ENCODE measurements around the gene UBE2J2. TPM values are rescaled to one million over a fixed set of nuclear protein-coding genes. Genes with fewer than 3 reads are reported as not detected.

The UBE2J2 gene
- polyA plus RNA-seq, 1 of the 3 experiments (the other 2 are of a cell fraction), result 47.5 TPM

DNA sequence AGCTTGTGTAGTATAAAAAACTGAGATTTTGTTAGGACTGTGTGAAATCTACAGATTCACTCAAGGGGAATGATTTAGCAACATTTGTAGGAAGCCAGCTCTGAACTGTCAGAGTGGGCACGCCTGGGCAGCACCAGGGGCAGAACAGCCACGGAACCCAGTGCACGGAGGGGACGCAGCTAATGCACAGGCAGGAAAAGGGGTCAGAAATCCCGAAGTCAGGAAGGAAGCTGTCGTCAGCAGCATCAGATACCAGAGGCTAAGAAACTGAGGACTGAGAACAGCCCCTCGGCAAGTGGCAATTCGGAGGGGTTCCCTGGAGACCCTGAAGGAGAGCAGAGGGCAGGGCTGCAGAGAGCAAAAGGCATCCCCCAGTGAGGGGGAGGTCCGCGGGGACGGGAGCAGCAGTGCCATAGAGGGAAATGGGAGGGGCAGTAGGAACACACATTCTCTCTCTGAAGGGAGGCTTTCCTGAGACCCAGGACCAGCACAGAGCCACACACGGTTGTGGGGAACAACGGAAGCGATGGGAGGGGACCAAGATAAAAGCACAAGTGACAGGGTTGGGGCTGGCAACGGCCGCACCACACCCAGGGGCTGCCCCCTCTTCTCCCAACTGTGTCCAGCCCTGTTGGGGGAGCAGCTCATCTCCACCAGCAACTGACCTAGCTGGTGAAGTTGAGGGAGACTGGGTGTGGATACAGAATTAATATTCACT, 12.7 kb downstream of the UBE2J2 start:
- WGBS (ENCODE audit: low lambda C conversion rate), result 88% methylated on average over 13 of the region's 16 CpGs
- Histone ChIP-seq H3K4me3 (ENCODE audit: low read depth in 2 of 2, low read length in 1 of 2) (no peak overlapping the region), H3K9me3 (no peaks in the 10 kb centered on the region), H3K9me2 (no peaks in the 10 kb centered on the region), H3K36me3 (replicated peaks in 1 of 2; ENCODE audit: control insufficient read depth in 1 of 2, insufficient read depth in 2 of 2, low read length in 1 of 2) (peaks cover 19 to 58% of the 10 kb centered on the region in 2 experiments), H3K27me3 (ENCODE audit: insufficient read depth) (no peaks in the 10 kb centered on the region), H3K9ac (no peak overlapping the region), H3K4me2 (no peak overlapping the region), H3K27ac (ENCODE audit: low read depth in 2 of 2, low read length in 1 of 2) (no peak overlapping the region), H3K79me2 (ENCODE audit: insufficient read depth) (peaks cover 44% of the 10 kb centered on the region), H3F3A (replicated peaks; ENCODE audit: insufficient read depth) (peaks cover 14% of the 10 kb centered on the region), H4K20me1 (ENCODE audit: insufficient read depth) (peaks cover 46% of the 10 kb centered on the region), H2AFZ (ENCODE audit: low read depth) (no peak overlapping the region), H3K4me1 (ENCODE audit: control insufficient read depth in 1 of 2, insufficient read depth in 2 of 2, low read depth in 1 of 2, low read length in 1 of 2) (peaks cover 0 to 4% of the 10 kb centered on the region in 2 experiments; a peak in 2 of 4 replicates)
- ChIA-PET CTCF (no interaction called here), POLR2A (no interaction called here)
- TF ChIP-seq FOSL2 (IDR thresholded peaks at IDR 0.05; ENCODE audit: borderline replicate concordance, low read depth) (no peak), SMC3 (IDR thresholded peaks at IDR 0.05; ENCODE audit: low read depth, low read length) (no peak), MEF2A (IDR thresholded peaks at IDR 0.05; ENCODE audit: borderline replicate concordance, low read depth) (no peak), NRF1 (IDR thresholded peaks at IDR 0.05; ENCODE audit: low read depth, low read length) (no peak), FOXJ3 (CRISPR knock-in tag; IDR thresholded peaks at IDR 0.05) (no peak), RXRA (IDR thresholded peaks at IDR 0.05; ENCODE audit: borderline replicate concordance, low read depth) (no peak), RCOR1 (IDR thresholded peaks at IDR 0.05; ENCODE audit: low read length) (no peak), SIN3A (IDR thresholded peaks at IDR 0.05; ENCODE audit: borderline replicate concordance, low read depth, low read length) (no peak), NFIC (IDR thresholded peaks at IDR 0.05; ENCODE audit: borderline replicate concordance) (no peak), MXI1 (IDR thresholded peaks at IDR 0.05; ENCODE audit: low read depth, low read length) (no peak)
- TF ChIP-seq, protein P1, sequence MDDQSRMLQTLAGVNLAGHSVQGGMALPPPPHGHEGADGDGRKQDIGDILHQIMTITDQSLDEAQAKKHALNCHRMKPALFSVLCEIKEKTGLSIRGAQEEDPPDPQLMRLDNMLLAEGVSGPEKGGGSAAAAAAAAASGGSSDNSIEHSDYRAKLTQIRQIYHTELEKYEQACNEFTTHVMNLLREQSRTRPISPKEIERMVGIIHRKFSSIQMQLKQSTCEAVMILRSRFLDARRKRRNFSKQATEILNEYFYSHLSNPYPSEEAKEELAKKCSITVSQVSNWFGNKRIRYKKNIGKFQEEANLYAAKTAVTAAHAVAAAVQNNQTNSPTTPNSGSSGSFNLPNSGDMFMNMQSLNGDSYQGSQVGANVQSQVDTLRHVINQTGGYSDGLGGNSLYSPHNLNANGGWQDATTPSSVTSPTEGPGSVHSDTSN (IDR thresholded peaks at IDR 0.05), result no peak
- TF ChIP-seq, protein P2, sequence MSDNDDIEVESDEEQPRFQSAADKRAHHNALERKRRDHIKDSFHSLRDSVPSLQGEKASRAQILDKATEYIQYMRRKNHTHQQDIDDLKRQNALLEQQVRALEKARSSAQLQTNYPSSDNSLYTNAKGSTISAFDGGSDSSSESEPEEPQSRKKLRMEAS (IDR thresholded peaks at IDR 0.05; ENCODE audit: low read depth), result no peak
- TF ChIP-seq, protein P3, sequence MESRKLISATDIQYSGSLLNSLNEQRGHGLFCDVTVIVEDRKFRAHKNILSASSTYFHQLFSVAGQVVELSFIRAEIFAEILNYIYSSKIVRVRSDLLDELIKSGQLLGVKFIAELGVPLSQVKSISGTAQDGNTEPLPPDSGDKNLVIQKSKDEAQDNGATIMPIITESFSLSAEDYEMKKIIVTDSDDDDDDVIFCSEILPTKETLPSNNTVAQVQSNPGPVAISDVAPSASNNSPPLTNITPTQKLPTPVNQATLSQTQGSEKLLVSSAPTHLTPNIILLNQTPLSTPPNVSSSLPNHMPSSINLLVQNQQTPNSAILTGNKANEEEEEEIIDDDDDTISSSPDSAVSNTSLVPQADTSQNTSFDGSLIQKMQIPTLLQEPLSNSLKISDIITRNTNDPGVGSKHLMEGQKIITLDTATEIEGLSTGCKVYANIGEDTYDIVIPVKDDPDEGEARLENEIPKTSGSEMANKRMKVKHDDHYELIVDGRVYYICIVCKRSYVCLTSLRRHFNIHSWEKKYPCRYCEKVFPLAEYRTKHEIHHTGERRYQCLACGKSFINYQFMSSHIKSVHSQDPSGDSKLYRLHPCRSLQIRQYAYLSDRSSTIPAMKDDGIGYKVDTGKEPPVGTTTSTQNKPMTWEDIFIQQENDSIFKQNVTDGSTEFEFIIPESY (IDR thresholded peaks at IDR 0.05; ENCODE audit: borderline replicate concordance, low read depth), result no peak
- TF ChIP-seq, protein P4, sequence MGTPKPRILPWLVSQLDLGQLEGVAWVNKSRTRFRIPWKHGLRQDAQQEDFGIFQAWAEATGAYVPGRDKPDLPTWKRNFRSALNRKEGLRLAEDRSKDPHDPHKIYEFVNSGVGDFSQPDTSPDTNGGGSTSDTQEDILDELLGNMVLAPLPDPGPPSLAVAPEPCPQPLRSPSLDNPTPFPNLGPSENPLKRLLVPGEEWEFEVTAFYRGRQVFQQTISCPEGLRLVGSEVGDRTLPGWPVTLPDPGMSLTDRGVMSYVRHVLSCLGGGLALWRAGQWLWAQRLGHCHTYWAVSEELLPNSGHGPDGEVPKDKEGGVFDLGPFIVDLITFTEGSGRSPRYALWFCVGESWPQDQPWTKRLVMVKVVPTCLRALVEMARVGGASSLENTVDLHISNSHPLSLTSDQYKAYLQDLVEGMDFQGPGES (IDR thresholded peaks at IDR 0.05; ENCODE audit: low read depth, low read length), result no peak
- TF ChIP-seq, protein P5, sequence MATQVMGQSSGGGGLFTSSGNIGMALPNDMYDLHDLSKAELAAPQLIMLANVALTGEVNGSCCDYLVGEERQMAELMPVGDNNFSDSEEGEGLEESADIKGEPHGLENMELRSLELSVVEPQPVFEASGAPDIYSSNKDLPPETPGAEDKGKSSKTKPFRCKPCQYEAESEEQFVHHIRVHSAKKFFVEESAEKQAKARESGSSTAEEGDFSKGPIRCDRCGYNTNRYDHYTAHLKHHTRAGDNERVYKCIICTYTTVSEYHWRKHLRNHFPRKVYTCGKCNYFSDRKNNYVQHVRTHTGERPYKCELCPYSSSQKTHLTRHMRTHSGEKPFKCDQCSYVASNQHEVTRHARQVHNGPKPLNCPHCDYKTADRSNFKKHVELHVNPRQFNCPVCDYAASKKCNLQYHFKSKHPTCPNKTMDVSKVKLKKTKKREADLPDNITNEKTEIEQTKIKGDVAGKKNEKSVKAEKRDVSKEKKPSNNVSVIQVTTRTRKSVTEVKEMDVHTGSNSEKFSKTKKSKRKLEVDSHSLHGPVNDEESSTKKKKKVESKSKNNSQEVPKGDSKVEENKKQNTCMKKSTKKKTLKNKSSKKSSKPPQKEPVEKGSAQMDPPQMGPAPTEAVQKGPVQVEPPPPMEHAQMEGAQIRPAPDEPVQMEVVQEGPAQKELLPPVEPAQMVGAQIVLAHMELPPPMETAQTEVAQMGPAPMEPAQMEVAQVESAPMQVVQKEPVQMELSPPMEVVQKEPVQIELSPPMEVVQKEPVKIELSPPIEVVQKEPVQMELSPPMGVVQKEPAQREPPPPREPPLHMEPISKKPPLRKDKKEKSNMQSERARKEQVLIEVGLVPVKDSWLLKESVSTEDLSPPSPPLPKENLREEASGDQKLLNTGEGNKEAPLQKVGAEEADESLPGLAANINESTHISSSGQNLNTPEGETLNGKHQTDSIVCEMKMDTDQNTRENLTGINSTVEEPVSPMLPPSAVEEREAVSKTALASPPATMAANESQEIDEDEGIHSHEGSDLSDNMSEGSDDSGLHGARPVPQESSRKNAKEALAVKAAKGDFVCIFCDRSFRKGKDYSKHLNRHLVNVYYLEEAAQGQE (IDR thresholded peaks at IDR 0.05; ENCODE audit: low read depth, low read length), result no peak
- DNase-seq, result no peak

Data from SK-N-SH (cell line).